ENCODE results near the gene RASSF7.

Gene RASSF7

DNA sequence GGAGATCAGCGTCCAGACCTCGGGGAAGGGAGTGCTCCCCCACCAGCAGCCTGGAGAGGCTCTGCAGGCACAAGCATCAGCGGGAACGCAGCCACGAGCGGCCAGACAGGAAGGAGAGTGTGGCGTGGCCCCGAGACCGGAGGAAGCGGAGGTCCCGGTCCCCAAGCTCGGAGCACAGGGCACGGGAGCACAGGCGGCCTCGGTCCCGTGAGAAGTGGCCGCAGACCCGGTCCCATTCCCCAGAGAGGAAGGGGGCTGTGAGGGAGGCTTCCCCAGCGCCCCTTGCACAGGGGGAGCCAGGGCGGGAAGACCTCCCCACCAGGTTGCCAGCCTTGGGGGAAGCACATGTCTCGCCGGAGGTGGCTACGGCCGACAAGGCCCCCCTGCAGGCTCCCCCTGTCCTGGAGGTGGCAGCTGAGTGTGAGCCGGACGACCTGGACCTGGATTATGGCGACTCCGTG lies 48.1 kb downstream of the RASSF7 start:
- Histone ChIP-seq H3K36me3 (ENCODE audit: insufficient read depth, low read length) (peaks cover 27% of the 10 kb centered on the region), H3K9me3 (ENCODE audit: control insufficient read depth, insufficient read depth, low read length) (no peaks in the 10 kb centered on the region), H3K4me1 (ENCODE audit: insufficient read depth, low read length) (no peaks in the 10 kb centered on the region; the same call in 1 of the 2 replicates), H3K9ac (ENCODE audit: low read depth, low read length) (no peak overlapping the region)

DNA sequence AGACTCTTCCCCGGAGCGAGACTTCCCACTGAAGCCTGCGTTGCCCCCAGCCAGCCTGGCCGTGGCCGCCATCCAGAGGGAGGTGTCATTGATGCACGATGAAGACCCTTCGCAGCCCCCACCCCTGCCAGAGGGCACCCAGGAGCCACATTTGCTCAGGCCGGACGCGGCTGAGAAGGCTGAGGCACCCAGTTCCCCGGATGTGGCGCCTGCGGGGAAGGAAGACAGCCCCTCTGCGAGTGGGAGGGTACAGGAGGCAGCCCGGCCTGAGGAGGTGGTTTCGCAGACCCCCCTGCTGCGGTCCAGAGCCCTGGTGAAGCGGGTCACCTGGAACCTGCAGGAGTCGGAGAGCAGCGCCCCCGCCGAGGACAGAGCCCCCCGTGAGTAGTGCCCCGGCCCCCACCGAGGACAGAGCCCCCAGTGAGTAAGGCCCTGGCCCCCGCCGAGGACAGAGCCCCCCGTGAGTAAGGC lies 48.6 kb downstream of the RASSF7 start:
- peaks cover 22% of the 10 kb centered on the region for H3K36me3 ChIP-seq (ENCODE audit: insufficient read depth, low read length)
- H3K9me3 ChIP-seq (ENCODE audit: control insufficient read depth, insufficient read depth, low read length) = no peaks in the 10 kb centered on the region
- no peaks in the 10 kb centered on the region; the same call in 1 of the 2 replicates for H3K4me1 ChIP-seq (ENCODE audit: insufficient read depth, low read length)
- no peak overlapping the region for H3K9ac ChIP-seq (ENCODE audit: low read depth, low read length)

DNA sequence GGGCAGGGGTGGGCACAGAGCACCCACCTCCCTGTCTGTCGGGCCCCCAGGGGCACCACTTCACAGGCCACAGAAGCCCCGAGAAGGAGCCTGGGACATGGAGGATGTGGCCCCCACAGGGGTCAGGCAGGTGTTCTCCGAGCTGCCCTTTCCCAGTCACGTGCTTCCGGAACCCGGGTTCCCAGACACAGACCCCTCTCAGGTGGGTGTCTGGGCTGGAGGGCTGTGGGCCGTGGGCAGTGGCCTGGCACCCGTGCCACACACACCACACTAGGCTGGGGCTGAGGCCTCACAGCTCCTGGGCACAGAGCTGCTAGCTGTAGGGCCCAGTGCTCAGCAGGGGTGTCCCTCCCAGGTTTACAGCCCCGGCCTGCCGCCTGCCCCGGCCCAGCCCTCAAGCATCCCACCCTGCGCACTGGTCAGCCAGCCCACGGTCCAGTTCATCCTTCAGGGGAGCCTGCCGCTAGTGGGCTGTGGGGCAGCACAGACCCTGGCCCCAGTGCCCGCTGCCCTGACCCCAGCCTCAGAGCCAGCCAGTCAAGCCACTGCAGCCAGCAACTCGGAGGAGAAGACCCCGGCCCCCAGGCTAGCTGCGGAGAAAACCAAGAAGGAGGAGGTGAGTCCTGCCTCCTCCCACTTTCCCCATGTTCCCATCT lies 49.5 kb downstream of the RASSF7 start:
- Histone ChIP-seq H3K9ac (ENCODE audit: low read depth, low read length) (no peak overlapping the region), H3K36me3 (ENCODE audit: insufficient read depth, low read length) (peaks cover 15% of the 10 kb centered on the region), H3K4me1 (ENCODE audit: insufficient read depth, low read length) (no peaks in the 10 kb centered on the region; the same call in 1 of the 2 replicates), H3K9me3 (ENCODE audit: control insufficient read depth, insufficient read depth, low read length) (no peaks in the 10 kb centered on the region)

DNA sequence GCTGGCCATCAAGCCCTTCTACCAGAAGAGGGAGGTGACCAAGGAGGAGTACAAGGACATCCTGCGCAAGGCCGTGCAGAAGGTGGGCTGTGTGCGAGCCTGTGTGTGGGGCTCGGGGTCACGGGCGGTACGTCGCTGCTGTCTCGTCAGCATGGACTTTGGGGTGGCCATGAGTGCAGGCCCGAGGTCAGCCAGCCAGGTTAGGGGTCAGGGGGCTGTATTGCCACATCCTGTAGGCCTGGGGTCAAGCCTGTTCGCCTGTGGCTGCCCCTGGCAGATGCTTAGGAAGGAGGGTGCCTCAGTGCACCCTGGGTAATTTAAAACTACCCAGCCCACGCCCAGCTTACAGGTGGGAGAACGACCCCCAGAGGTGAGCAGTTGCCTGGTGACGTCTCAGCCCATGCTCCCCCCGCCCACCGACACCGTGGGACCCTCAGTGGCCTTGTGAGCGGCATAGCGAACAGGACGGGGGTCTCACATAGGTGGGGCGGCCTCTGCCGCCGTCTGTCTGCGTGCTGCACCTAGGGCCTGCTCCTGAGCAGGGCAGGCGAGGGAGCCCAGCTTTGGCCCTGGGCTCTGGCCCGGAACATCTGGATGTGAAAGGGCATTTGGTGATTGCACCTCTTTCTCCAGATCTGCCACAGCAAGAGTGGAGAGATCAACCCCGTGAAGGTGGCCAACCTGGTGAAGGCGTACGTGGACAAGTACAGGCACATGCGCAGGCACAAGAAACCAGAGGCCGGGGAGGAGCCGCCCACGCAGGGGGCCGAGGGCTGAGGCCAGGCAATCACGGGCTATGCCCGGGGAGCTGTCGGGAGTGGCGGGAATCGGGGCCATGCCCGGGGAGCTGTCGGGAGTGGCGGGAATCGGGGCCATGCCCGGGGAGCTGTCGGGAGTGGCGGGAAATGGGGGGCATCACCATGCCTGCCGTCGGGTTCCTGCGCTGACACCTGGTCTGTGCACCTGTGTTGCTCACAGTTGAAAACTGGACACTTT lies 50.5 kb downstream of the RASSF7 start:
- no peaks in the 10 kb centered on the region; the same call in 1 of the 2 replicates for H3K4me1 ChIP-seq (ENCODE audit: insufficient read depth, low read length)
- peaks cover 13% of the 10 kb centered on the region; the same call in 1 of the 2 replicates for H3K36me3 ChIP-seq (ENCODE audit: insufficient read depth, low read length)
- H3K9me3 ChIP-seq (ENCODE audit: control insufficient read depth, insufficient read depth, low read length) = no peaks in the 10 kb centered on the region
- H3K9ac ChIP-seq (ENCODE audit: low read depth, low read length) = no peak overlapping the region

DNA sequence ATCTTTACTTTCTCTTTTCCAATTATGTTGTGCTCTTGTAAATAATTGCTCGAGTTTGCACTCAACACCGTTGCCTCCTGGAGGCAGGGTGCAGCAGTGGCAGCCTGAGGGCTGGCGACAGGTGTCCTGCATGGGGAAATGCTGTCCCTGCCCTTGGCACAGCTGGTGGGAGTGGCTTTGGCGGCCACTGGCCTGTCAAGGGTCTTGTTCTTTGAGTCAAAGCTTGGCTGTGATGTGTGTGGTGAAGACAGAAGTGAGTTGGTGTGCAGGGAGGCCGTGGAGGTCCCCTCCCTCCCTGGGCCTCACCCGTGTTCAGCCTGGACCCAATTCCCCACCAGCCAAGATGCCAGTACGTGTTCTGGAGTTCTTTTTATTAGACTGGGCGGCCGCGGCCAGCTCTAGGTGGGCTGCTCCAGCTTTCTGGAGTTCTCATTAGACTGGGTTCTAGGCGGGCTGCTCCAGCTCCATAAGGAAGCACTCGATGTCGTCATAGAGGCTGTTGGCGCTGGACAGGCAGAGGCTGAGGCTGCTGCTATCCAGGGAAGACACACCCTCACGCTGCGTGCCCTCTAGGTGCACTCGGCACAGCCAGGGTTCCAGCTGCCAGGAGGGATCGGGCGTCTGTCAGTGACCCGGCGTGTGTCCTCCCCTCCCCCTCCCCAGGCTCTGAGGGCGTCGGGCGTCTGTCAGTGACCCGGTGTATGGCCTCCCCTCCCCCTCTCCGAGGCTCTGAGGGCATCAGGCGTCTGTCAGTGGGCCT lies 51.6 kb downstream of the RASSF7 start:
- Histone ChIP-seq H3K9ac (ENCODE audit: low read depth, low read length) (no peak overlapping the region), H3K4me1 (ENCODE audit: insufficient read depth, low read length) (no peaks in the 10 kb centered on the region; the same call in 1 of the 2 replicates), H3K36me3 (ENCODE audit: insufficient read depth, low read length) (peaks cover 7% of the 10 kb centered on the region; the same call in 1 of the 2 replicates)

DNA sequence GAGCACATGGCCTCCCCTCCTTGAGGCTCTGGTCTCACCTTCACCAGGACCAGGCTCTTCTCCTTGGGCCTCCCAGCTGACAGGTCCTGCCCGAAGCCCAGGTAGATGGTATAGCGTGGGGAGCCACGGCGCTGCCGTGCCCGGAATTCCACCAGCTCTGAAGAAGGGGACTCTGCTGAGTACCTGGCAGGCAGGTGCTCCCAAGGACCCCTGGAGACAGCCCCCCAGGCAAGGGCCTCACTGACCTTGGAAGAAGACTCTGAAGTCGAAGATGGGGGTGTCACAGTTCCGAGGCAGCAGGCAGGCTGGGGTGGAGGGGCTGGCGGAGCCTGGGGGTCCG lies 52.2 kb downstream of the RASSF7 start:
- Histone ChIP-seq H3K36me3 (ENCODE audit: insufficient read depth, low read length) (peaks cover 7% of the 10 kb centered on the region; the same call in 1 of the 2 replicates), H3K4me1 (ENCODE audit: insufficient read depth, low read length) (no peaks in the 10 kb centered on the region; the same call in 1 of the 2 replicates), H3K9ac (ENCODE audit: low read depth, low read length) (no peak overlapping the region), H3K9me3 (ENCODE audit: control insufficient read depth, insufficient read depth, low read length) (no peaks in the 10 kb centered on the region)

More for the DNA sequence above, 51.6 kb downstream of the RASSF7 start:
- H3K9me3 ChIP-seq (ENCODE audit: control insufficient read depth, insufficient read depth, low read length) = no peaks in the 10 kb centered on the region

DNA sequence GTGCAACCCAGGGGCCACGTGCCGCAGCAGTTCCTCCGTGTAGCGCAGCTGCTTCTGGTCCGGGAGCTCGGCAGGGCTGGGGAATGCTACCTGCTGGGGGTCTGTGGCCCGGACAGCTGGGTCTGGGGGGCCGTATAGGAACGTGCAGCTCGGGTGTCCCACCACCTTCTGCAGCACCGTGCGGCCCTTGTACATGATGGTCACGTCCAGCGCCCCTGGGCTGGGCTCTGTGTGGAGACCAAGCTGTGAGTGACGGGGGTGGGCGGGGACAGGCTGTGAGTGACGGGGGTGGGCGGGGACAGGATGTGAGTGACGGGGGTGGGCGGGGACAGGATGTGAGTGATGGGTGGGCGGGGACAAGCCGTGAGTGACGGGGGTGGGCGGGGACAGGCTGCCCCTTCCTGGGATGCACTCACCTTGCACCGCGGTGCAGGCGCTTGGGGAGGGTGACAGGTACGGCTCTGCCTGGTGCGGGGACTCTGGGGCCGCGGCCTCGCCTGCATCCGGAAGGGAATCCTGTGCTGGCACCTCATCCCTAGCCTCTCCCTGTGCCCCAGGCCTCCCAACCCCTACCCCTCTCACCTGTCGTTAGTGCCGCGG lies 52.7 kb downstream of the RASSF7 start:
- H3K9me3 ChIP-seq (ENCODE audit: control insufficient read depth, insufficient read depth, low read length) = no peaks in the 10 kb centered on the region
- H3K36me3 ChIP-seq (ENCODE audit: insufficient read depth, low read length) = peaks cover 7% of the 10 kb centered on the region; the same call in 1 of the 2 replicates
- no peak overlapping the region for H3K9ac ChIP-seq (ENCODE audit: low read depth, low read length)
- no peaks in the 10 kb centered on the region; the same call in 1 of the 2 replicates for H3K4me1 ChIP-seq (ENCODE audit: insufficient read depth, low read length)
